Thyroid gland (tissue), 4 donors: ENCODE measurements around the gene ARFGAP3. TPM values are rescaled to one million over a fixed set of nuclear protein-coding genes. Genes with fewer than 3 reads are reported as not detected.

Experiments
- DNase-seq, 2 donors: peaks; one replicate each; pipeline ENCODE4 v3.0.0-alpha.2; 2019
- H3K27ac ChIP-seq, 3 donors: fragments of 200-600 bp; sonication (generic); 1 replicate in 2 of 3; 2 replicates in 1 of 3; pipeline ENCODE4 v1.5.1; 2016 to 2019; ENCODE audit warnings: mild to moderate bottlenecking in 1 of 3, moderate library complexity in 1 of 3
- H3K27me3 ChIP-seq: fragments of 200-600 bp; sonication (generic); one replicate; pipeline ENCODE4 v1.5.1; 2019
- H3K36me3 ChIP-seq, 2 donors: fragments of 200-600 bp; sonication (generic); one replicate each; pipeline ENCODE4 v1.5.1; 2016 to 2019
- H3K4me1 ChIP-seq, 2 donors: fragments of 200-600 bp; sonication (generic); one replicate each; pipeline ENCODE4 v1.5.1; 2017 to 2019
- H3K4me3 ChIP-seq, 3 donors: fragments of 200-600 bp; sonication (generic); replicated peaks in 1 of 3; 1 replicate in 2 of 3; 2 replicates in 1 of 3; pipeline ENCODE4 v1.5.1; 2016; ENCODE audit warnings: mild to moderate bottlenecking in 1 of 3
- H3K9me3 ChIP-seq: fragments of 200-600 bp; sonication (generic); one replicate; pipeline ENCODE4 v1.5.1; 2017
- CTCF ChIP-seq, 6 experiments: fragments of 200-600 bp in 3 of 6; fragments of 450-650 bp in 3 of 6; sonication (generic) in 3 of 6; IDR thresholded peaks; one replicate each; pipeline ENCODE4 v1.5.1; 2016 to 2019; ENCODE audit warnings: antibody characterized with exemption in 6 of 6, mild to moderate bottlenecking in 2 of 6, inconsistent platforms in 1 of 6, moderate library complexity in 1 of 6
- POLR2A ChIP-seq, 2 donors: fragments of 450-650 bp; IDR thresholded peaks; one replicate each; pipeline ENCODE4 v1.6.1; 2017; ENCODE audit warnings: antibody characterized with exemption in 2 of 2, mild to moderate bottlenecking in 2 of 2, moderate library complexity in 1 of 2
- WGBS, 2 donors: methylation state at CpG; one replicate each; pipeline ENCODE4 v1.1.5; 2017; 5-methylcytosine and 5-hydroxymethylcytosine counted together
- intact Hi-C: fragments of 100-400 bp; cut with DNase I; formaldehyde crosslinking; loops from one replicate; pipeline ENCODE4 v1.15.1; 2023
- total RNA-seq, 4 donors: library from RNA; depleted of rRNA; stranded (reverse); fragments of >200 nt; gene quantifications; one replicate each; pipeline ENCODE4 v1.2.3, GENCODE V29; 2016

Gene ARFGAP3
- total RNA-seq, 4 donors from 2014 or later, result 82.3 to 106 (median 94.2) TPM

GRCh38 chr22:42808521-42808920 is 48.6 kb downstream of the ARFGAP3 start:
- Histone ChIP-seq H3K9me3 (no peaks in the 10 kb centered on the region), H3K27ac (peak overlapping the region in 2 of 3 donors; percentile 93 to 98), H3K27me3 (no peaks in the 10 kb centered on the region), H3K4me3 (no peak overlapping the region), H3K4me1 (peaks cover 35 to 55% of the 10 kb centered on the region in 2 donors), H3K36me3 (peaks cover 28 to 32% of the 10 kb centered on the region in 2 donors)
- WGBS, 2 donors, result 85 to 94% methylated on average over 3 of the region's 3 CpGs
- intact Hi-C loops, result no loop called here
- no peak for TF ChIP-seq CTCF (IDR thresholded peaks at IDR 0.05)
- TF ChIP-seq POLR2A (IDR thresholded peaks at IDR 0.05), result no peak
- no peak for DNase-seq

DNA sequence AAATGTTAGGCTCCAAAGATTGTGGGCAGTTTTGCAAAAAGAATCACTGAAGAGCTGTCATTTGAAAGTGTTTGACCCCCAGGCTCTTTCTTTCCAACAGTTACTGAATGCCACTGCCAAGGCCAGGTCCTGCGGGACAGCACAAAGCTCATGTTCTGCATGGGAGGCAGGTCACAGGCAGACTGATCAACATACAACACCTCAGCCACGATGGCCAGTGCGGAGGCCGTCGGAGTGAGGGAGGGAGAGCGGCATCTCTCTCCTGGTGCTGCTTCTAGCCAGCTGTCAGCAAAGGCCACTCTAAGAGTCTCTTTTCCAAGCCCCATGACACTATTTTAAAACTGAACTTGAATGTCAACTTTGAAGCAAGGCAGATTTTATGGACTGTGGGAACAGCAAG is 49.9 kb downstream of the ARFGAP3 start:
- Histone ChIP-seq H3K36me3 (peaks cover 28 to 32% of the 10 kb centered on the region in 2 donors), H3K9me3 (no peaks in the 10 kb centered on the region), H3K27me3 (no peaks in the 10 kb centered on the region), H3K4me1 (peaks cover 35 to 52% of the 10 kb centered on the region in 2 donors), H3K27ac (peak overlapping the region; percentile 91 to 98 (median 93)), H3K4me3 (no peak overlapping the region)
- no peak for DNase-seq
- 89 to 98% methylated on average over 5 to 6 of the region's 6 CpGs for WGBS, 2 donors
- intact Hi-C loops, result no loop called here
- no peak for TF ChIP-seq CTCF (IDR thresholded peaks at IDR 0.05)
- no peak for TF ChIP-seq POLR2A (IDR thresholded peaks at IDR 0.05)

GRCh38 chr22:42805998-42806830 is 50.9 kb downstream of the ARFGAP3 start:
- peak overlapping the region; percentile 91 to 98 (median 93) for H3K27ac ChIP-seq
- H3K9me3 ChIP-seq, result no peaks in the 10 kb centered on the region
- DNase-seq, result no peak
- TF ChIP-seq POLR2A (IDR thresholded peaks at IDR 0.05), result no peak
- peak in 1 of 6 experiments; percentile 5 for TF ChIP-seq CTCF (IDR thresholded peaks at IDR 0.05)
- H3K36me3 ChIP-seq, result peaks cover 29 to 37% of the 10 kb centered on the region in 2 donors
- no peak overlapping the region for H3K4me3 ChIP-seq
- H3K4me1 ChIP-seq, result peaks cover 35 to 48% of the 10 kb centered on the region in 2 donors
- no peaks in the 10 kb centered on the region for H3K27me3 ChIP-seq
- WGBS, 2 donors, result 77 to 84% methylated on average over 13 to 14 of the region's 15 CpGs
- intact Hi-C loops, result no loop called here

GRCh38 chr22:42805016-42805997 is 51.8 kb downstream of the ARFGAP3 start:
- peak; percentile 96 to 98 for DNase-seq
- Histone ChIP-seq H3K4me3 (no peak overlapping the region), H3K27ac (peak overlapping the region; percentile 91 to 98 (median 93)), H3K36me3 (peaks cover 27 to 35% of the 10 kb centered on the region in 2 donors), H3K9me3 (no peaks in the 10 kb centered on the region), H3K27me3 (no peaks in the 10 kb centered on the region), H3K4me1 (peaks cover 35 to 48% of the 10 kb centered on the region in 2 donors)
- intact Hi-C loops, result no loop called here
- TF ChIP-seq CTCF (IDR thresholded peaks at IDR 0.05), result no peak
- peak in 1 of 2 donors; percentile 55 for TF ChIP-seq POLR2A (IDR thresholded peaks at IDR 0.05)
- 26 to 33% methylated on average over 8 to 13 of the region's 13 CpGs for WGBS, 2 donors
